ENCODE data around the gene WDR6.

The WDR6 gene

GRCh38 chr3:49016414-49017228 lies 9.4 kb downstream of the WDR6 start:
- DNase-seq: no peak

GRCh38 chr3:49017229-49017970 lies 10.2 kb downstream of the WDR6 start:
- no peak for DNase-seq

- DNase-seq: peak; percentile 51 to 57
These were observed 10.9 kb downstream of the WDR6 start, which contains the start of gene DALRD3 for GRCh38 chr3:49017971-49018706. Gene DALRD3 (minus strand): TSS chr3:49018580. CDS start chr3:49018564, 16 bp downstream.

GRCh38 chr3:49018707-49019006 lies 11.5 kb downstream of the WDR6 start:
- DNase-seq: no peak

GRCh38 chr3:49019941-49020329 lies 12.7 kb downstream of the WDR6 start:
- no peak for DNase-seq

GRCh38 chr3:49020330-49021212 lies 13.4 kb downstream of the WDR6 start:
- DNase-seq: no peak

GRCh38 chr3:49021213-49021812 lies 14.1 kb downstream of the WDR6 start:
- peak; percentile 99 for DNase-seq

GRCh38 chr3:49021813-49022687 lies 14.9 kb downstream of the WDR6 start, which contains the start of gene NDUFAF3:
Gene NDUFAF3 (plus strand): TSS chr3:49022121. CDS start chr3:49022145, 24 bp downstream.
- peak; percentile 94 to 95 for DNase-seq

GRCh38 chr3:49022688-49023171 lies 15.5 kb downstream of the WDR6 start:
- DNase-seq: no peak

- DNase-seq: no peak
These were observed 16.6 kb downstream of the WDR6 start for GRCh38 chr3:49023775-49024174.

- DNase-seq: no peak
These were observed 17.3 kb downstream of the WDR6 start for GRCh38 chr3:49024449-49024848.

GRCh38 chr3:49025005-49025792 lies 18.0 kb downstream of the WDR6 start:
- DNase-seq: no peak

GRCh38 chr3:49025793-49026520 lies 18.8 kb downstream of the WDR6 start:
- DNase-seq: no peak

GRCh38 chr3:49026536-49026935 lies 19.3 kb downstream of the WDR6 start:
- DNase-seq: no peak

- DNase-seq: no peak
These were observed 20.4 kb downstream of the WDR6 start for GRCh38 chr3:49027634-49028033.

GRCh38 chr3:49028298-49028672 lies 21.1 kb downstream of the WDR6 start:
- no peak for DNase-seq

- peak; percentile 92 to 95 for DNase-seq
These were observed 21.7 kb downstream of the WDR6 start, which contains the start of gene IMPDH2 for GRCh38 chr3:49028673-49029562. Gene IMPDH2 (minus strand): TSS chr3:49029398. CDS start chr3:49029350, 48 bp downstream.

GRCh38 chr3:49029563-49029884 lies 22.3 kb downstream of the WDR6 start:
- no peak for DNase-seq
